NB4 (cell line): ENCODE results near the gene COA8.

Experiments
- DNase-seq: peaks from one replicate; pipeline ENCODE4 v3.0.0; 2010; ENCODE audit warnings: low read depth
- H3K4me3 ChIP-seq: one replicate; pipeline ENCODE4 v1.5.1; 2011; ENCODE audit warnings: mild to moderate bottlenecking, low read depth, low read length, moderate library complexity
- MYC ChIP-seq: IDR thresholded peaks from 2 replicates; pipeline ENCODE4 v1.6.1; 2011; ENCODE audit warnings: low read depth, low read length
- POLR2A ChIP-seq: IDR thresholded peaks from 2 replicates; pipeline ENCODE4 v1.6.1; 2011; ENCODE audit warnings: mild to moderate bottlenecking; ENCODE audit not compliant: insufficient read length; ENCODE audit errors: extremely low read depth
- TF ChIP-seq, protein P1 (sequence below): IDR thresholded peaks from one replicate; pipeline ENCODE4 v1.5.1; 2012; ENCODE audit warnings: low read depth, low read length
- TF ChIP-seq, protein P2 (sequence below): IDR thresholded peaks from 2 replicates; pipeline ENCODE4 v1.6.1; 2011; ENCODE audit warnings: low read depth, low read length

The COA8 gene

DNA sequence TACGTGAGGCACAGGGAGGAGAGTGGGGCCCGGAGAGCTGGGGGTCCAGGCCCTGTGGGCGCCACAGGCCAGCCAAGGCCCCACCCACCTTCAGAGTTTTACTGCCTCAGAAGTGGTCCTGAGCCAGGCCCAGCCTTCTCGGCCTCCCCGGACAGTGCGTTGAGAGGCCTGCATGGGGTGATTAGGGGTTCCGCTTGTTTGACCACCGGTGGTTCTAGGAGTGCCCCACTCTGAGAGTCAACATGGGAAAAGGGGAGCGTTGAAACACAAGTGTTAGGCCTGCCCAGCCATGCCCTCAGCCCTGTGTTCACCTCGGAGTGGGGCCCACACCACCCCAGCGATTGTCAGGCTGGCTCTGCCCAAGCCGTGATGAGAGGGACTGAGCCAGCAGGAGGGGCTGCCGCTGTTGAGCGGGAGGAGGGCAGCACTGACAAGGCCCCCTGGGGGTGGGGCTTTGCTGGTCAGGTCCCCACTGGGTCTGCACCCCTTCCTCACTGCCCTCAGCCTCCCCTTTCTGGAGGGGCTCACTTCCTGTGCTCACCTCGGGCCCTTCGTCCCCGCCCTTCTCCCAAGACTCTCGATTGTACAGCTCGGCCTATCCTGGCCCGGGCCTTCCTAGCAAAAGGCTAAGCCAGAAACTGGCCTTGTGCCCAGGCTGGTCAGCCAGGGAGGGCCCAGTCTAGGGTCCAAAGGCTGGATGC lies 44.9 kb upstream of the COA8 start:
- DNase-seq = peak; percentile 6

DNA sequence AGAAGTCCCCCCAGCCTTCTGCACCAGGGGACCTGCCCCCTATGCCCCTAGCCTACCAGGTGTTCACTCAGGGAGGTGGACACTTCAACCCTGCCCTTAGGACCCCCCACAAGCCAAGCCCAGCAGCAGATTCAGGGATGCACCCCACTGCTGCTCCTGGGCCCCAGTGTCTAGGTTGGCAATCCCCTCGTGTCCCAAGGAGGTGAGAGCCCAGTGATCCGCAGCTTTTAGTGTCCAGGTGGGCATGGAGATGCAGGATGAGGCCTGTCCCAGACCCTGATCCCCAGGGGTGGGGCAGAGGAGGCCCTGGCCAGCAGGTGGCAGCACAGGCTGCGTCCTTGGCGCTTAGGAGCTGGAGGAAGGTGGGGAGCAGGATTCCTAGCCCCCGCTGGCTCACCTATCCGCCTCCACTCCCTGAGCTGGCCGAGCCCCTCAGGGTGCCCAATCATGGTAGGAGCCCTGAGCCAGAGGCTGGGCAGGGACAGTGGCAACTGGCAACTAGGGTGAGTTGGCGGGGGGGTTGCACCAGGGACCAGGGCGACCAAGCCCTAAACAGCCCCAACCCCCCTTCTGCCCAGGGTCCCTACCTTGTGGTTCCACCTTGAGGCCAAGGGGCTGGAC lies 44.2 kb upstream of the COA8 start:
- TF ChIP-seq MYC = no peak
- no peak for TF ChIP-seq POLR2A
- TF ChIP-seq, protein P1, sequence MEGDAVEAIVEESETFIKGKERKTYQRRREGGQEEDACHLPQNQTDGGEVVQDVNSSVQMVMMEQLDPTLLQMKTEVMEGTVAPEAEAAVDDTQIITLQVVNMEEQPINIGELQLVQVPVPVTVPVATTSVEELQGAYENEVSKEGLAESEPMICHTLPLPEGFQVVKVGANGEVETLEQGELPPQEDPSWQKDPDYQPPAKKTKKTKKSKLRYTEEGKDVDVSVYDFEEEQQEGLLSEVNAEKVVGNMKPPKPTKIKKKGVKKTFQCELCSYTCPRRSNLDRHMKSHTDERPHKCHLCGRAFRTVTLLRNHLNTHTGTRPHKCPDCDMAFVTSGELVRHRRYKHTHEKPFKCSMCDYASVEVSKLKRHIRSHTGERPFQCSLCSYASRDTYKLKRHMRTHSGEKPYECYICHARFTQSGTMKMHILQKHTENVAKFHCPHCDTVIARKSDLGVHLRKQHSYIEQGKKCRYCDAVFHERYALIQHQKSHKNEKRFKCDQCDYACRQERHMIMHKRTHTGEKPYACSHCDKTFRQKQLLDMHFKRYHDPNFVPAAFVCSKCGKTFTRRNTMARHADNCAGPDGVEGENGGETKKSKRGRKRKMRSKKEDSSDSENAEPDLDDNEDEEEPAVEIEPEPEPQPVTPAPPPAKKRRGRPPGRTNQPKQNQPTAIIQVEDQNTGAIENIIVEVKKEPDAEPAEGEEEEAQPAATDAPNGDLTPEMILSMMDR = peak; percentile 92
- TF ChIP-seq, protein P2, sequence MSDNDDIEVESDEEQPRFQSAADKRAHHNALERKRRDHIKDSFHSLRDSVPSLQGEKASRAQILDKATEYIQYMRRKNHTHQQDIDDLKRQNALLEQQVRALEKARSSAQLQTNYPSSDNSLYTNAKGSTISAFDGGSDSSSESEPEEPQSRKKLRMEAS = no peak
- H3K4me3 ChIP-seq = no peak overlapping the region
- DNase-seq = peak; percentile 61

More for the DNA sequence above, 44.9 kb upstream of the COA8 start:
- H3K4me3 ChIP-seq = no peak overlapping the region
- TF ChIP-seq, protein P1 = no peak
- TF ChIP-seq POLR2A (no peak), MYC (no peak)
- TF ChIP-seq, protein P2 = no peak

DNA sequence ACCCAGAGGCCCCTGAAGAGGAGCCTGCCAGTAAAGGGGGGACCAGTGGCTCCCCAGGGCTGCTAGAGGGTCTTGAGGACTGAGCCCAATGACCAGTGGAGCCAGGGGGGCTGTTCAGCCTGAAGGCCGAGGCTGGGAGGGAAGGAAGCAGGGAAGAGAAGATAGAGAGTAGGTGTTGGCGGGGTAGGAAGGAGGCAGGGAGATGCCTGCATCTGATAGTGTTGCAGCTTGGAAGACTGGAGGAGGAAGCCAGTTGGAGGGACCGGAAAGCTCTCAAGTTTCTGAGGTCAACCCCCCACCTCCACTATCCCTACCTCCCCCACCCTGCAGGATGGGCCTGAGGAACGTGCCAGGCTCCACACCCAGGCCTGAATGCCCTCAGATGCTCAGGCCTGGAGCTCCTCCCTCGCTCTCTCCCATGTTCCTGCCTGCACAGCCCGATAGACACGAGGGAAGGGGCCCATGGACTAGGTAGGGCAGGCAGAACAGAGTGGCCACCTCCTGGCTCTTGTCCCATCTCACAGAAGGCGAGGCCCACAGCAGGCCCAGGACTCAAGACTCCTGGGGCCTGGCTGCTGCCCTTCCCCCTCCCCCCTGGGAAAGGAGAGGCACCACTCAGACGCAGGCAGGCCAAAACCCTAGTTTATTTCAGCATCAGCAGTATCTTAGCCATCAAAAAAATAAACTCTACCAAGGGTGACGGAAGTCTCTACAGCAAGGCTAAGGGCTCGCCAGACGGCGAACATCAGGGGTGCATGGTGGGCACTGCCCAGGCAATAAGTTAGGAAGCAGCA lies 43.5 kb upstream of the COA8 start:
- DNase-seq = peak; percentile 63
- no peak overlapping the region for H3K4me3 ChIP-seq
- TF ChIP-seq, protein P2 = no peak
- TF ChIP-seq, protein P1 = no peak
- TF ChIP-seq MYC (no peak), POLR2A (no peak)

DNA sequence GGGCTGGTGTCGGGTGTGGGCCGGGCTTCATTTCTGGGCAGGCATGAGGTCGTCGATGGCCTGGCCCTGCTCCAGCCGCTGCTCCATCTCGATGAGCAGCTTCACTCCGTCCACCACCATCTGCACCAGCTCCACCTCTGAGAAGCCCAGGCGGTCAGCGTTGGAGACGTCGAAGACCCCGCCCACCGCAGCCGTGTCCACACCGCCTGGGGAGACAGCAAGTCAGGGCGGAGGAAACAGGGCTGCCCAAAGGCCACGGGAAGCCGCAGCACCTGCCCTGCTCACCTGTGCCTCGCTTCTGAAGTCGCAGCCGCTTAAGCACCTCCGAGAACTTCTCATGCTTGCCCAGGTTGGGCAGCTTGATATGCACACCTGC lies 42.9 kb upstream of the COA8 start:
- H3K4me3 ChIP-seq = no peak overlapping the region
- TF ChIP-seq, protein P2 = no peak
- TF ChIP-seq MYC = no peak
- no peak for TF ChIP-seq POLR2A
- TF ChIP-seq, protein P1 = no peak
- no peak for DNase-seq

DNA sequence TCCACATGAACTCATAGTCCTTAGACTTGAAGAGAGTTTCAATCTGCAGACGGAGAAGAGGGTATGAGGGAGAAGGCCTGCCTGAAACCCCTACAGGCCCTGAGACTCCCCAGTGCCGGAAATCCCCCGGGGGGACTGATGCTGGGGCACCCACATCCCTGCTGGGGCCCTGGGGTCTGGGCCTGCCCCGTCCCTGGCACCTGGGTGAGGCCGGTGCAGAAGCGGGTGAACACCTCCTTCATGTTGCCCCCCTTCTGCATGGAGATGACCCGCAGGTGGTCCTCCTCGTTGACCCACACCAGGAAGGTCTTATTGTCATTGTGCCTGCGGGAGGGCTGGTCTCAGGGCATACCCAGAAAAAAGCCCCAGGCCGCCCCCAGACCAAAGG lies 42.5 kb upstream of the COA8 start:
- no peak overlapping the region for H3K4me3 ChIP-seq
- no peak for DNase-seq
- no peak for TF ChIP-seq MYC
- TF ChIP-seq, protein P2 = no peak
- TF ChIP-seq, protein P1 = no peak
- TF ChIP-seq POLR2A = no peak
